ENCODE data around the gene TTC5.
"Not testable (repeated sequence)": the region's sequence is repeated elsewhere in the genome, so short reads cannot be mapped to it uniquely, and the experiment has no call there.

TTC5 gene

GRCh38 chr14:20306079-20306423, 300 bp upstream of the TTC5 start:
- in situ Hi-C loops (cut with HindIII; ENCODE audit: low sequenced_read_pairs) = no loop called here

DNA sequence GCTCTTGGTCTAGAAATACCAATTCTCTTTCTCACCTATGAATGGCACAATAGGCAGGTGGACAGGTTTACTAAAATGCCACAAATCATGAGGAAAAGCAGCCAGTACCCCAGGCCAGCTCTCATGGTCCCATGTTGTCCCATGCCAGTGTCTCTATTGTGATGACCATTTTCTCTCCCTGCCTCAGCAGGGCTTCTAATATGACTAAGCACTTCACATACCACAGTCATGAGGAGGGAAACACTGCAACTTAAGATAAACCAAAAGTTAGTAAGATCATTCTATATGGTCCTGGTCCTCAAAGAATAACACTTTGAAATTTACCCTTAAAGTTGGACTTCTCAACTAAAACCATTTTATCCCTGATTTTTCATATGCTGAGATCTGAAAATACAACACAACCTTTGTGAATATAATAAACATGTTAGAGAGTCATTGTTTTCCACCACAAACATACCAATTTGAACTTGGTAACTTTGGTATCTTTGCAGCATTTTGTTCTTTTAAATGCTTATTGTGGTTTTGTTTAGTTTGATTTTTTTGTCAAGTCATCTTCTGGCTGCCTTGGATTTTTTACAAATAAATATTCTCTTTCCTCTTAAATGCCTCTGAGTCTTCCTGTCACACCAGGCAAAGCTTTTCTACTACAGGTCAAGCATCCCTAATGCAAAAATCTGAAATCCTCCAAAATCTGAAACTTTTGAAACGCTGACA, 3.6 kb downstream of the TTC5 start:
- in situ Hi-C loops (cut with HindIII; ENCODE audit: low sequenced_read_pairs) = no loop called here

GRCh38 chr14:20295067-20295466, 10.7 kb downstream of the TTC5 start:
- in situ Hi-C loops (cut with HindIII; ENCODE audit: low sequenced_read_pairs) = no loop called here

GRCh38 chr14:20294636-20295035, 11.1 kb downstream of the TTC5 start:
- in situ Hi-C loops (cut with HindIII; ENCODE audit: low sequenced_read_pairs) = no loop called here

DNA sequence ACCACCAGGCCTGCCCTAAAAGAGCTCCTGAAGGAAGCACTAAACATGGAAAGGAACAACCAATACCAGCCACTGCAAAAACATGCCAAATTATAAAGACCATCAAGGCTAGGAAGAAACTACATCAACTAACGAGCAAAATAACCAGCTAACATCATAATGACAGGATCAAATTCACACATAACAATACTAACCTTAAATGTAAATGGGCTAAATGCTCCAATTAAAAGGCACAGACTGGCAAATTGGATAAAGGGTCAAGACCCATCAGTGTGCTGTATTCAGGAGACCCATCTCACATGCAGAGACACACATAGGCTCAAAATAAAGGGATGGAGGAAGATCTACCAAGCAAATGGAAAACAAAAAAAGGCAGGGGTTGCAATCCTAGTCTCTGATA, 23.8 kb downstream of the TTC5 start:
- in situ Hi-C loops (cut with HindIII; ENCODE audit: low sequenced_read_pairs) = not testable (repeated sequence)

DNA sequence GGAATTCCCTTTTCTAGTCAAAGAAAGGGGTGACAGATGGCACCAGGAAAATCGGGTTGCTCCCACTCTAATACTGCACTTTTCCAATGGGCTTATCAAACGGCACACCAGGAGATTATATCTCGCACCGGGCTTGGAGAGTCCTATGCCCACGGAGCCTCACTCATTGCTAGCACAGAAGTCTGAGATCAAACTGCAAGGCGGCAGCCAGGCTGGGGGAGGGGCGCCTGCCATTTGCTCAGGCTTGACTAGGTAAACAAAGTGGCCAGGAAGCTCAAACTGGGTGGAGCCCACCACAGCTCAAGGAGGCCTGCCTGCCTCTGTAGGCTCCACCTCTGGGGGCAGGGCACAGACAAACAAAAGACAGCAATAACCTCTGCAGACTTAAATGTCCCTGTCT, 25.5 kb downstream of the TTC5 start:
- in situ Hi-C loops (cut with HindIII; ENCODE audit: low sequenced_read_pairs) = not testable (repeated sequence)

DNA sequence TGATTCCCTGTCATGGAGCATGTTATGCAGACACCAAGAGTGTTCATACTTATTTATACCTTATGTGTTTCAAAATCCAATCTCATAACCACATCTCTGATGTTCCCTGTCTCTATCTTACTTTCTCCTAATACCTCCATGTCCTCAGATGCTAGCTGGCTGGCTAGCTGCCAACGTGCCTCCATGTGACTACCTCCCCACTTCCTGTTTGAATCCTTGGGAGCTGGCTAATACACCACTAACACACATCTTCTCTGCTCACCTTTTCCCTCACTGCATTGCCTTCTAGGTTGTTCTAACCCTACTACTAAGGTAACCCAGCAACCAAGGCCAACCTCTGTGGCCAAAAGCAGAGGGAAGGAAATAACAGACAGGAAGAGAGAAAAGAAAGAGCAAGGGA, 27.3 kb downstream of the TTC5 start:
- in situ Hi-C loops (cut with HindIII; ENCODE audit: low sequenced_read_pairs) = no loop called here

DNA sequence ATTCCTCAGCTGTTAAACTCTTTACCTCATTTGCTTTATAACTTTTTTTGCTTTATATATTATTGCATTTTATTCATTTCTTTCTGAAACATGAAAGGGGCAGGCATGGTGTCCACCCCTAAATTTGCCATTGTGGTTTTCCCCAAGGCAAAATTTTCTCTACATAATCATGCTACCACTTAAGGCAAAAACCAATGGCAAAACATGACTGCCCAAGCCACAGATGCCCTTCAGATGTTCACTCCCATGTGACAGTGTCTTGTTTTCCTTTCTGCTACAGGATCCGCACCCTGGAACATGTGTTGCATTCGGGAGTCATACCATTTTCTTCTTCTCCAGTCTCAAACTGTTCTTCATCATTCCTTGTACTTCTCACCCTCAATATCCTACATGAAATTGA, 28.3 kb downstream of the TTC5 start:
- in situ Hi-C loops (cut with HindIII; ENCODE audit: low sequenced_read_pairs) = no loop called here

DNA sequence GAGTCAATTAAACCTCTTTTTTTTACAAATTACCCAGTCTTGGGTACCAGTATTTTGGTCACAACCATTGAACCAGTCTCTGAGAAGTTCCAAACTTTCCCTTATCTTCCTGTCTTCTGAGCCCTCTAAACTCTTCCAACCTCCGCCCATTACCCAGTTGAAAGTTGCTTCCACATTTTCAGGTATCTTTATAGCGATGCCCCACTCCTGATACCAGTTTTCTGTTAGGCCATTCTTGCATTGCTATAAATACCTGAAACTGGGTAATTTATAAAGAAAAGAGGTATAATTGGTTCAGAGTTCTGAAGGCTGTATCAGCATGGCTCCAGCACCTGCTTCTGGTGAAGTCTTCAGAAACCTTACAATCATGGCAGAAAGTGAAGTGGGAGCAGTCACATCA, 31.7 kb downstream of the TTC5 start:
- in situ Hi-C loops (cut with HindIII; ENCODE audit: low sequenced_read_pairs) = no loop called here

- in situ Hi-C loops (cut with HindIII; ENCODE audit: low sequenced_read_pairs) = not testable (repeated sequence)
Observed at GRCh38 chr14:20264361-20264760, 41.4 kb downstream of the TTC5 start.

GRCh38 chr14:20262642-20263128, 43.1 kb downstream of the TTC5 start:
- in situ Hi-C loops (cut with HindIII; ENCODE audit: low sequenced_read_pairs) = no loop called here

DNA sequence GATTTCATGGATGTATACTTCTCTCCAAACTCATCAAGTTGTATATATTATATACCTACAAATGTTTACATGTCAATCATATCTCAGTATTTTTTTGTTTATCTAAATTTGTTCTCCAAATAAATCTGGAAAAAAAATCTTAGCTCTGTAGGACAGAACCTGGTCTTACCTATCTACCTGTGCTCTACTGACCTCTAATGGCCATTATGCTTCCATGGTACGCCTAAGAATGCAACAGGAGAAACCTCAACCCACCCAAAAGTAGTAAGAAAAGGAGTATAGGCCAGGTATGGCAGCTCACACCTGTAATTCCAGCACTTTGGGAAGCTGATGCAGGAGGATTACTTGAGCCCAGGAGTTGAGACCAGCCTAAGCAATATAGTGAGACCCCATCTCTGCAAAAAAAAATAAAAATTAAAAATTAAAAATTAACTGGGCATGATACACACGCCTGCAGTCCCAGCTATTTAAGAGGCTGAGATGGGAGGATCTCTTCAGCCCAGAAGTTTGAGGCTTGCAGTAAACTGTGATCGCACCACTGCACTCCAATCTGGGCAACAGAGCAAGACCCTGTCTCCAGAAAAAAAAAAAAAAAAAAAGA, 58.0 kb downstream of the TTC5 start:
- in situ Hi-C loops (cut with HindIII; ENCODE audit: low sequenced_read_pairs) = no loop called here

Measured in DLD1 (cell line).